GM12864 (cell line): ENCODE data around the gene ZFP1.
A peak's percentile ranks its signal among the peaks of the same experiment; 100 is the strongest.

Source experiments
- DNase-seq: peaks from one replicate; pipeline ENCODE4 v3.0.0-alpha.2; 2011; ENCODE audit warnings: low read depth
- H3K4me3 ChIP-seq: 2 replicates; pipeline ENCODE4 v1.5.1; 2011; ENCODE audit warnings: mild to moderate bottlenecking, low read depth, low read length, control low read depth
- TF ChIP-seq, protein P1 (sequence below): IDR thresholded peaks from 2 replicates; pipeline ENCODE4 v1.5.1; 2011; ENCODE audit warnings: low read depth, mild to moderate bottlenecking, moderate library complexity, low read length, control low read depth, inconsistent platforms; ENCODE audit errors: missing control alignments

ZFP1 gene

DNA sequence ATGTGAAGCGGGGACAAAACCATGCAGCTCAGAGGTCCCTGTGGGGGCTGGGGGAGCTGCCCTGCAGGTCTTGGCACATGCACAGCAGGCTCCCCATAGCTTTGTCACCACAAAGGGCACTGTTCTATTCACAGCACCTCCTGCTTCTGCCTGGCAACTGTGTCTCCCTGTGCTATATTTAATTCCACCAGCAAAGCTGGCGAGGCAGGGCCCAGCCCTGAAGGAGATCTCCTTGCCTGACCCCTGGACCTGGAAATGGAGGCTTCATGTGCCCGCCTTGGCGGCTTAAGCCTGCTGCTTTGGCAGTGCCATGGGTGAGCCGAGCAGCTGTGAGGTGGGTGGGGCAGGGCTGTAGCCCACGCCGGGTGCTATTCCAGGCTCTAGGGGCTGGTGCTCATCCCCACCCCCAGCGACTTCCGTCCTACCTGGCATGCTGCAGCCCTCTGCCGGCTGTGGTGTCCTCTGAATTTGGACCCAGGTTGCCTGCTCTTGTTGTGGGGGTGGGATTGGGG is 38.5 kb upstream of the ZFP1 start:
- peak overlapping the region; percentile 31; the same call in 1 of the 2 replicates for H3K4me3 ChIP-seq
- no peak for DNase-seq
- TF ChIP-seq, protein P1, sequence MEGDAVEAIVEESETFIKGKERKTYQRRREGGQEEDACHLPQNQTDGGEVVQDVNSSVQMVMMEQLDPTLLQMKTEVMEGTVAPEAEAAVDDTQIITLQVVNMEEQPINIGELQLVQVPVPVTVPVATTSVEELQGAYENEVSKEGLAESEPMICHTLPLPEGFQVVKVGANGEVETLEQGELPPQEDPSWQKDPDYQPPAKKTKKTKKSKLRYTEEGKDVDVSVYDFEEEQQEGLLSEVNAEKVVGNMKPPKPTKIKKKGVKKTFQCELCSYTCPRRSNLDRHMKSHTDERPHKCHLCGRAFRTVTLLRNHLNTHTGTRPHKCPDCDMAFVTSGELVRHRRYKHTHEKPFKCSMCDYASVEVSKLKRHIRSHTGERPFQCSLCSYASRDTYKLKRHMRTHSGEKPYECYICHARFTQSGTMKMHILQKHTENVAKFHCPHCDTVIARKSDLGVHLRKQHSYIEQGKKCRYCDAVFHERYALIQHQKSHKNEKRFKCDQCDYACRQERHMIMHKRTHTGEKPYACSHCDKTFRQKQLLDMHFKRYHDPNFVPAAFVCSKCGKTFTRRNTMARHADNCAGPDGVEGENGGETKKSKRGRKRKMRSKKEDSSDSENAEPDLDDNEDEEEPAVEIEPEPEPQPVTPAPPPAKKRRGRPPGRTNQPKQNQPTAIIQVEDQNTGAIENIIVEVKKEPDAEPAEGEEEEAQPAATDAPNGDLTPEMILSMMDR = peak; percentile 28

DNA sequence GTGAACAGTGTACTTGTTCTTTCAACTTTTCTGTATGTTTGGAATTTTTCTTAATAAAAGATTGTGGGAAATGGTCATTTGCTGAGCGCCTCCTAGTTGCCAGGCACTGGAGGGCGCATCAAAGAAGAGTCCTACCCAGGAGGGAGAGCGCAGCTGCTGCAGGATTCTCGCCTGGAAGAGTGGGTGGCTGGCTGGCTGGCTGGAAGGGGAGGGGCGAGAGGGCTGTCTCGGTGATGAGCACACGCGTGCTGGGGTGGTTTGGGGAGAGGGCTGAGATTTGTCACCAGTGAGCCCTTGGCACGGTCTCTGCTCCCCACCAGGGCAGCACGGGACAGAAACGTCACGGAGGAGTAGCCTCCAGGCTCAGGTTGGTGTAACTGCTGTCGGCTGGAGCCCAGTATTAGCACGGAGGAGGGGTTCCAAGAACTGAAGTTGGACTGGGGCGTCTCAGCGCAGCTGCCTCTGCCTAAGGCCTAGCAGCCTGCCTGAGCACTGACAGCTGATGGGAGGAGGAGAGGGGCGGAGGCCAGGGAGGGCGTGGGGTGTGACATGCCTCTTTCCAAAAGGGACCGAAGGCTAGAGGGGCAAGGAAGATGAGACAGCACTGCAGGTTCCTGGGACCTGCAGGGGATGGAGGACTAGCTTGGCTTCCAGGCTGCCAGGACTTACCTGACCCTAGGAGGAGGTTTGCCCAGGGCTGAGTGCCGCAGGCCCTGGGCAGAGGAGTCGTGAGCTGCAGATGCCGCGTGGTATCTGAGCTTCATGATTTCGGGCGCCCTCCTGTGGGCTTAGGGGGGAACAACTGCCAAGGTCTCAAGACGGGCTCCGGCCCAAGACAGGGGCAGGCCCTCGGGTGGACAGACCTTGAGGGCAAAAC is 37.4 kb upstream of the ZFP1 start:
- DNase-seq = peak; percentile 71
- peak overlapping the region; percentile 6; the same call in 1 of the 2 replicates for H3K4me3 ChIP-seq
- TF ChIP-seq, protein P1 = peak; percentile 93

DNA sequence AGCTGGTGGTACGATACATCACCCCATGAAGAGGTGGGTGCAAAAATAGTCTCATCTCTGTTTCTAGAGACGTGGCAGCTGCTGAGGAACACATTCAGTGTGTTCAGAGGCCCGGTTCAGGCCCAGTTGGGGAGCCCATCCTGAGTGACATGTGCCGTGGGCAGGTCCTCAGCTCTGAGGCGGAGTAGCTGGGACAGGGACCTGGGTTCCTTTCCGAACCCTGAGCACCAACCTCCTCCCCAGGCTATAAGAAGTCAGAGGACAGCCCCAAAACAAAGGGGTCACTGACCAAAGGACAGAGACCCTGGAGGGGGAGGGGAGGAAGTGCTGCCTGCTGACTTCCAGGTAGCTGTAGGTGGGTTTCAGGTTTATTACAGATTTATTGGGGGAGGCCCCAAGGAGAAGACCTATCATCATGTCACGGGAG is 36.8 kb upstream of the ZFP1 start:
- H3K4me3 ChIP-seq = no peak overlapping the region
- no peak for DNase-seq
- TF ChIP-seq, protein P1 = no peak

- TF ChIP-seq, protein P1 = no peak
- no peak for DNase-seq
- no peak overlapping the region for H3K4me3 ChIP-seq
These were observed 36.2 kb upstream of the ZFP1 start for GRCh38 chr16:75111961-75112733.

DNA sequence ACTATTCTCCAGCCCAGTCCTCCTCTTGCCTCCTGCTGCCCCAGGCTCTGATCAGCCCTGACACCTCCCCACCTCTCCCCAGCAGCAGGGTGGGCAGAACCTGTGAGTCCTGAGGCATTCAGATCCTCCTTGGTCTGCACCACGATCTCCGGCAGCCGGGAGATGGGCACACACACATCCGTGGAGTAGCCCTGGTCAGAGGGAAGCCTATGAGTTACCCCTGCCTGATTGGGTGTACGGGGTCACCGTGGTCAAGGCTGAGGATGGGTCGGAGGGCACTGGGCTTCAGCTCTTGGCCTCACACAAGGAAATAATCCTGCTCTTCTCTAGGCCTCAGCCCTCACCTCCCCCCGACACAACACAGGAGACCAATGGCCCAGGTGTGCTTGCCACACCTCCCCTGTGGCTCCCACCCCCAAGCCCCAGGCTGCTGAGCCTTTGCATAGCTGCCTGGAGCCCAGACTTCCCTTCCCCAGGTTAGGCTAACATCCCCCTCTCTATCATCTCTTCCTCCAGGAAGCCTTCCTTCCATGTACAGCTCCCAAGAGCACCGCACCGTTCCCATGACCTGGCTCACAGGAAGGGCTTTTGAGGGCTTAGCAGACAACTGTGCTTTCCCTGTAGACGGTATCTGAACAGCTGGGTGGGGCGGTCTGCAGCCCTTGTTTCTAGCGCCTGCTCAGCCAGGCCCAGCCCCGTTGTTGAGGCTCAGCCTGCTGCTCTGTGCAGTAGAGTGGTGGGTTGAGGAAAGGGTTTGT is 35.4 kb upstream of the ZFP1 start:
- no peak overlapping the region for H3K4me3 ChIP-seq
- DNase-seq = no peak
- TF ChIP-seq, protein P1 = no peak

DNA sequence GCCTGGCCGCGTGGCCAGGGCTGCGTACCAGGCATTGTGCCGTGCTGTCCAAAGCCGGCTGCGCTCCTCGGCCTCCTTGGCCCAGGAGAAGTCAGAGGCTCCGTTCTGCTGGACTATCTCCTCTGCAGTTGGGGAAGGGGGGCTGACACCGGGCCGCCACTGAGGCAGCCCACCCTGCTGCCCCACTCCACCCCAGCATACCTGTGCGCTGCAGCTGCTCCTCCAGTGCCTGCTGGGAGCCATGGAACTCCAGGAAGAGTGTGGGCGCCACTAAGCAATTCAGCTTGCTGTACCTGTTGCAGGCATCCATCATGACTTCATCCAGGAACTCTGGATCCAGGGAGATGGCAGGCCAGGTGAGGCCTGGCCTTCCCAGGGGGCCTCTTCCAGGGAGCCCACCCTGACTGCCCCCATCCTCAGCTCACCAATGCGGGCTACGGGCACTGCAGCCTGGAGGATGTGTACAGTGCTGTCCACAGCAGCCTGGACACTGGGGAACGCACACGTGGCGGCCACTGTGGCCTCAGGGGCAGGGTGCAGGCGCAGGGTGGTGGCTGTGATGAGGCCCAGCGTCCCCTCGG is 34.7 kb upstream of the ZFP1 start:
- DNase-seq = no peak
- TF ChIP-seq, protein P1 = no peak

More for the DNA sequence above, 34.7 kb upstream of the ZFP1 start:
- no peak overlapping the region for H3K4me3 ChIP-seq
